A549 (cell line): ENCODE measurements around the gene PTPRJ. TPM values are rescaled to one million over a fixed set of nuclear protein-coding genes. Genes with fewer than 3 reads are reported as not detected.
A peak's percentile ranks its signal among the peaks of the same experiment; 100 is the strongest.

ENCODE experiments used
- ATAC-seq, 2 experiments: fragments of 200-7000 bp in 1 of 2; fragments of >200 bp in 1 of 2; cut with Nextera tagmentation in 1 of 2; cut with Tn5 transposase in 1 of 2; 3 replicates each; pipeline versions ENCODE4 v1.8.0 to v1.9.1; 2018 to 2020; ENCODE audit warnings: mild to moderate bottlenecking in 1 of 2, moderate library complexity in 1 of 2
- CTCF ChIA-PET: fragments of 300-600 bp; sonication (Branson Sonifier 250); formaldehyde crosslinking; extraction: SDS; loops from one replicate; lab custom pipeline; 2021; ENCODE audit warnings: antibody characterized with exemption, inconsistent platforms; lab: Yijun Ruan, JAX
- POLR2A ChIA-PET: fragments of 350-600 bp; formaldehyde crosslinking; extraction: SDS; loops from one replicate; lab custom pipeline; 2021; ENCODE audit warnings: antibody characterized with exemption, inconsistent platforms; lab: Yijun Ruan, JAX
- DNase-seq, 2 experiments: peaks; one replicate each; pipeline versions ENCODE4 v3.0.0 to v3.0.0-alpha.2; 2011 to 2016; ENCODE audit warnings: low read depth in 1 of 2, low spot score in 1 of 2
- FAIRE-seq: peaks from 2 replicates; lab custom pipeline; 2011; peaks lifted over from hg19 to GRCh38; lab: Jason Lieb, UNC
- H3K27ac ChIP-seq, 2 experiments: fragments of >200 bp; sonication (Bioruptor Twin); formaldehyde crosslinking; 3 replicates each; pipeline ENCODE4 v1.5.1; 2016 to 2017
- H3K4me1 ChIP-seq: fragments of >200 bp; sonication (Bioruptor Twin); formaldehyde crosslinking; 3 replicates; pipeline ENCODE4 v1.6.1; 2016
- H3K4me2 ChIP-seq: fragments of >200 bp; sonication (Bioruptor Twin); formaldehyde crosslinking; 3 replicates; pipeline ENCODE4 v1.6.1; 2016
- H3K4me3 ChIP-seq: fragments of >200 bp; sonication (Bioruptor Twin); formaldehyde crosslinking; 3 replicates; pipeline ENCODE4 v1.5.1; 2016
- H3K9me3 ChIP-seq: fragments of >200 bp; sonication (Bioruptor Twin); formaldehyde crosslinking; 3 replicates; pipeline ENCODE4 v1.6.1; 2016
- BCL3 ChIP-seq: fragments of >200 bp; sonication (Bioruptor Twin); formaldehyde crosslinking; IDR thresholded peaks from 3 replicates; pipeline ENCODE4 v1.6.1; 2016
- CBX2 ChIP-seq: fragments of 200-600 bp; sonication (generic); IDR thresholded peaks from 2 replicates; pipeline ENCODE4 v1.6.1; 2016; ENCODE audit warnings: low read depth, mild to moderate bottlenecking, borderline replicate concordance
- CEBPB ChIP-seq, 2 experiments: fragments of >200 bp in 1 of 2; sonication (Bioruptor Twin) in 1 of 2; formaldehyde crosslinking in 1 of 2; IDR thresholded peaks; 2 replicates each; pipeline ENCODE4 v1.6.1; 2012 to 2016
- CHD2 ChIP-seq: fragments of 150-350 bp; IDR thresholded peaks from 2 replicates; pipeline ENCODE4 v1.6.1; 2014; ENCODE audit warnings: low read length; ENCODE audit not compliant: partially characterized antibody
- CTCF ChIP-seq: fragments of >200 bp; sonication (Bioruptor Twin); formaldehyde crosslinking; IDR thresholded peaks from 3 replicates; pipeline ENCODE4 v1.5.1; 2016
- EHMT2 ChIP-seq: fragments of 200-600 bp; sonication (generic); IDR thresholded peaks from 2 replicates; pipeline ENCODE4 v1.6.1; 2016; ENCODE audit warnings: antibody characterized with exemption, low read depth, mild to moderate bottlenecking, moderate library complexity
- FOSB ChIP-seq: fragments of 250-450 bp; sonication (Bioruptor Pico); IDR thresholded peaks from 2 replicates; pipeline ENCODE4 v1.5.0; 2020; ENCODE audit warnings: mild to moderate bottlenecking, moderate library complexity
- FOXS1 ChIP-seq: fragments of 250-450 bp; sonication (Bioruptor Pico); IDR thresholded peaks from 2 replicates; pipeline ENCODE4 v1.5.0; 2020; ENCODE audit warnings: mild to moderate bottlenecking, moderate library complexity
- GATA3 ChIP-seq: IDR thresholded peaks from 2 replicates; pipeline ENCODE4 v1.6.1; 2012; ENCODE audit warnings: borderline replicate concordance
- HDAC2 ChIP-seq: fragments of 200-600 bp; sonication (generic); IDR thresholded peaks from 2 replicates; pipeline ENCODE4 v1.6.1; 2016
- HES2 ChIP-seq: fragments of >200 bp; sonication (Bioruptor Twin); formaldehyde crosslinking; IDR thresholded peaks from 2 replicates; pipeline ENCODE4 v1.6.1; 2016
- HEYL ChIP-seq: fragments of 250-450 bp; sonication (Bioruptor Pico); IDR thresholded peaks from 2 replicates; pipeline ENCODE4 v1.8.0; 2021; ENCODE audit warnings: mild to moderate bottlenecking, moderate library complexity
- HMGXB4 ChIP-seq: fragments of 250-450 bp; sonication (Bioruptor Pico); IDR thresholded peaks from 2 replicates; pipeline ENCODE4 v1.5.0; 2021; ENCODE audit warnings: mild to moderate bottlenecking, moderate library complexity, borderline replicate concordance
- HOXA7 ChIP-seq: fragments of 250-450 bp; sonication (Bioruptor Pico); IDR thresholded peaks from 2 replicates; pipeline ENCODE4 v1.5.0; 2020; ENCODE audit warnings: mild to moderate bottlenecking, moderate library complexity
- HOXB13 ChIP-seq: fragments of 250-450 bp; sonication (Bioruptor Pico); IDR thresholded peaks from 2 replicates; pipeline ENCODE4 v1.5.0; 2020; ENCODE audit warnings: low read depth, mild to moderate bottlenecking, moderate library complexity
- JUNB ChIP-seq: fragments of >200 bp; sonication (Bioruptor Twin); formaldehyde crosslinking; IDR thresholded peaks from 2 replicates; pipeline ENCODE4 v1.6.1; 2016
- MAZ ChIP-seq: fragments of 150-350 bp; IDR thresholded peaks from 2 replicates; pipeline ENCODE4 v1.6.1; 2014; ENCODE audit warnings: antibody characterized with exemption, low read depth, low read length, borderline replicate concordance
- MYC ChIP-seq: IDR thresholded peaks from 2 replicates; pipeline ENCODE4 v1.6.1; 2012; ENCODE audit warnings: mild to moderate bottlenecking, inconsistent platforms, low read length, improper control_type of control experiment, borderline replicate concordance
- NFE2L2 ChIP-seq: fragments of 150-350 bp; conservative IDR thresholded peaks from 2 replicates; pipeline ENCODE4 v1.6.1; 2014; ENCODE audit warnings: low read length
- POLR2AphosphoS2 ChIP-seq: conservative IDR thresholded peaks from 2 replicates; pipeline ENCODE4 v1.6.1; 2012; ENCODE audit warnings: low read length, improper control_type of control experiment, inconsistent platforms
- RCOR1 ChIP-seq: fragments of 150-350 bp; IDR thresholded peaks from 2 replicates; pipeline ENCODE4 v1.6.1; 2014; ENCODE audit warnings: antibody characterized with exemption, low read length, low read depth
- RFX5 ChIP-seq: fragments of 450-650 bp; IDR thresholded peaks from 2 replicates; pipeline ENCODE4 v1.7.1; 2014; ENCODE audit warnings: antibody characterized with exemption, mild to moderate bottlenecking, moderate library complexity
- ZC3H11A ChIP-seq: fragments of 450-650 bp; IDR thresholded peaks from 2 replicates; pipeline ENCODE4 v1.6.1; 2014; ENCODE audit warnings: antibody characterized with exemption, mild to moderate bottlenecking
- WGBS: methylation state at CpG from one replicate; pipeline ENCODE4 v1.1.6; 2017; ENCODE audit errors: missing lambda C conversion rate; 5-methylcytosine and 5-hydroxymethylcytosine counted together
- polyA plus RNA-seq, 4 experiments: library from polyadenylated mRNA; depleted of rRNA in 3 of 4; stranded (reverse); fragments of >200 nt; fragmentation: RNase III in 1 of 4; extraction: RNeasy Plus Mini Kit Qiagen cat#74134 plus additional on column Dnase treatment in 1 of 4; gene quantifications; 2 replicates in 3 of 4; 3 replicates in 1 of 4; pipeline ENCODE4 v1.2.3, GENCODE V29; 2011 to 2017

The PTPRJ gene
- polyA plus RNA-seq, 2 of the 4 experiments (the other 2 are of a cell fraction): 30.3 to 50.5 TPM

- ATAC-seq (no peak), FAIRE-seq (no peak), DNase-seq (no peak)
- H3K4me1 ChIP-seq: peaks cover 89% of the 10 kb centered on the region
- 52% methylated on average over 3 of the region's 3 CpGs for WGBS
- H3K9me3 ChIP-seq: no peaks in the 10 kb centered on the region
- H3K27ac ChIP-seq: peak overlapping the region; percentile 24 to 69; a peak in 5 of 6 replicates
- no peak overlapping the region for H3K4me3 ChIP-seq
- ChIA-PET CTCF (interaction anchor here (0.6 to 1.7 kb wide), 4 partner anchors 18 to 103 kb away, joined by 3 to 12 read pairs (median 4); no protein-coding TSS in a partner anchor), POLR2A (no interaction called here)
- TF ChIP-seq HDAC2: no peak
- TF ChIP-seq GATA3: no peak
- TF ChIP-seq JUNB: no peak
- TF ChIP-seq RCOR1: no peak
- TF ChIP-seq MYC: no peak
- TF ChIP-seq RFX5: no peak
- TF ChIP-seq NFE2L2: no peak
- TF ChIP-seq EHMT2: no peak
- TF ChIP-seq FOXS1 (CRISPR knock-in tag): no peak
- TF ChIP-seq CBX2: no peak
- TF ChIP-seq BCL3: no peak
- no peak for TF ChIP-seq ZC3H11A
- TF ChIP-seq CTCF: no peak
- no peak for TF ChIP-seq CEBPB (IDR thresholded peaks at IDR 0.05)
- TF ChIP-seq CHD2: no peak
- H3K4me2 ChIP-seq: peak overlapping the region; percentile 38
Observed at GRCh38 chr11:48017831-48018527, 37.6 kb downstream of the PTPRJ start.

- ChIA-PET CTCF (interaction anchor here (0.8 to 1.7 kb wide), 3 partner anchors 19 to 90 kb away, joined by 3 to 12 read pairs (median 6); no protein-coding TSS in a partner anchor), POLR2A (no interaction called here)
- FAIRE-seq (no peak), DNase-seq (no peak), ATAC-seq (peak in 1 of 2 experiments; percentile 6; a peak in 3 of 6 replicates)
- Histone ChIP-seq H3K4me1 (peaks cover 82% of the 10 kb centered on the region), H3K4me3 (no peak overlapping the region), H3K9me3 (no peaks in the 10 kb centered on the region), H3K27ac (peak overlapping the region; percentile 24 to 69; a peak in 4 of 6 replicates), H3K4me2 (peak overlapping the region; percentile 38; the same call in 2 of the 3 replicates)
- TF ChIP-seq POLR2AphosphoS2 (no peak), RCOR1 (no peak), HEYL (CRISPR knock-in tag) (no peak), HOXB13 (CRISPR knock-in tag) (no peak), HMGXB4 (CRISPR knock-in tag) (no peak), FOXS1 (CRISPR knock-in tag) (no peak), CHD2 (no peak), FOSB (CRISPR knock-in tag) (no peak), HOXA7 (CRISPR knock-in tag) (no peak), MAZ (no peak), HES2 (no peak)
- 78% methylated on average over 15 of the region's 15 CpGs for WGBS
Observed at GRCh38 chr11:48018528-48019216, 38.3 kb downstream of the PTPRJ start.
